GM23338 (cell line): ENCODE measurements around the gene ZNF552. TPM values are rescaled to one million over a fixed set of nuclear protein-coding genes. Genes with fewer than 3 reads are reported as not detected.
"Not testable (repeated sequence)": the region's sequence is repeated elsewhere in the genome, so short reads cannot be mapped to it uniquely, and the experiment has no call there.

ENCODE experiments used
- ATAC-seq: fragments of 200-7000 bp; cut with Tn5 transposase; 3 replicates; pipeline ENCODE4 v1.9.1; 2020
- DNase-seq: peaks from one replicate; pipeline ENCODE4 v3.0.0-alpha.2; 2015; ENCODE audit warnings: low spot score
- H2AFZ ChIP-seq: fragments of 200-600 bp; sonication (generic); 2 replicates; pipeline ENCODE4 v1.8.0; 2016; ENCODE audit warnings: antibody characterized with exemption, mild to moderate bottlenecking, moderate library complexity
- H3F3A ChIP-seq: fragments of 200-600 bp; sonication (generic); replicated peaks from 2 replicates; pipeline ENCODE4 v1.8.0; 2017; ENCODE audit warnings: antibody characterized with exemption, mixed run types, low read depth
- H3K27ac ChIP-seq: fragments of 200-600 bp; sonication (generic); 2 replicates; pipeline ENCODE4 v1.6.1; 2016; ENCODE audit warnings: low read depth
- H3K27me3 ChIP-seq: fragments of 200-600 bp; sonication (generic); 2 replicates; pipeline ENCODE4 v1.8.0; 2016; ENCODE audit warnings: mild to moderate bottlenecking, mixed run types, moderate library complexity; ENCODE audit not compliant: insufficient read depth
- H3K36me3 ChIP-seq: fragments of 200-600 bp; sonication (generic); 2 replicates; pipeline ENCODE4 v1.8.0; 2016; ENCODE audit warnings: mild to moderate bottlenecking; ENCODE audit not compliant: insufficient read depth
- H3K4me1 ChIP-seq: fragments of 200-600 bp; sonication (generic); 2 replicates; pipeline ENCODE4 v1.8.0; 2016; ENCODE audit warnings: mild to moderate bottlenecking, moderate library complexity; ENCODE audit not compliant: insufficient read depth
- H3K4me2 ChIP-seq: fragments of 200-600 bp; sonication (generic); 2 replicates; pipeline ENCODE4 v1.7.1; 2017; ENCODE audit warnings: mixed run types
- H3K4me3 ChIP-seq: fragments of 200-600 bp; sonication (generic); 2 replicates; pipeline ENCODE4 v1.6.1; 2016; ENCODE audit warnings: mixed run types
- H3K79me2 ChIP-seq: fragments of 200-600 bp; sonication (generic); replicated peaks from 2 replicates; pipeline ENCODE4 v1.8.0; 2017; ENCODE audit warnings: mild to moderate bottlenecking; ENCODE audit not compliant: insufficient read depth
- H3K9me2 ChIP-seq: fragments of 200-600 bp; sonication (generic); 2 replicates; pipeline ENCODE4 v1.8.0; 2017; ENCODE audit not compliant: insufficient read depth
- H4K20me1 ChIP-seq: fragments of 200-600 bp; sonication (generic); replicated peaks from 2 replicates; pipeline ENCODE4 v1.8.0; 2017; ENCODE audit warnings: mild to moderate bottlenecking; ENCODE audit not compliant: insufficient read depth
- H3K27ac Mint-ChIP-seq: 2 replicates; pipeline ENCODE4 v1.8.0; 2020; ENCODE audit warnings: inconsistent platforms, mild to moderate bottlenecking, moderate library complexity, mixed read lengths
- H3K27me3 Mint-ChIP-seq: 3 replicates; pipeline ENCODE4 v1.8.0; 2022; ENCODE audit warnings: low read depth, mild to moderate bottlenecking, moderate library complexity, mixed read lengths, inconsistent platforms; ENCODE audit not compliant: insufficient read depth, poor library complexity
- H3K36me3 Mint-ChIP-seq: 3 replicates; pipeline ENCODE4 v1.8.0; 2021; ENCODE audit warnings: low read depth, mild to moderate bottlenecking, inconsistent platforms, moderate library complexity, mixed read lengths
- H3K4me1 Mint-ChIP-seq: 3 replicates; pipeline ENCODE4 v1.8.0; 2020; ENCODE audit warnings: mild to moderate bottlenecking, inconsistent platforms, mixed read lengths
- H3K4me3 Mint-ChIP-seq: 3 replicates; pipeline ENCODE4 v1.8.0; 2021; ENCODE audit warnings: moderate library complexity, mild to moderate bottlenecking, inconsistent platforms, mixed read lengths
- H3K9me3 Mint-ChIP-seq: 3 replicates; pipeline ENCODE4 v1.8.0; 2020; ENCODE audit warnings: moderate library complexity, mild to moderate bottlenecking, inconsistent platforms, mixed read lengths
- CREB1 ChIP-seq: fragments of 250-450 bp; sonication (Bioruptor Pico); IDR thresholded peaks from 2 replicates; pipeline ENCODE4 v1.5.0; 2020; ENCODE audit warnings: low read depth, mild to moderate bottlenecking, moderate library complexity
- EZH2 ChIP-seq: fragments of 200-600 bp; sonication (generic); IDR thresholded peaks from one replicate; pipeline ENCODE4 v1.8.0; 2017; ENCODE audit warnings: antibody characterized with exemption, mild to moderate bottlenecking, low read depth; ENCODE audit not compliant: unreplicated experiment
- EZH2phosphoT487 ChIP-seq: fragments of 200-600 bp; sonication (generic); IDR thresholded peaks from one replicate; pipeline ENCODE4 v1.8.1; 2018; ENCODE audit warnings: antibody characterized with exemption; ENCODE audit not compliant: unreplicated experiment
- JUNB ChIP-seq: IDR thresholded peaks from one replicate; pipeline ENCODE4 v1.6.1; 2016; ENCODE audit warnings: antibody characterized with exemption; ENCODE audit not compliant: unreplicated experiment
- NANOG ChIP-seq: IDR thresholded peaks from 2 replicates; pipeline ENCODE4 v1.6.1; 2016; ENCODE audit warnings: antibody characterized with exemption, borderline replicate concordance
- STAT1 ChIP-seq: IDR thresholded peaks from one replicate; pipeline ENCODE4 v1.6.1; 2016; ENCODE audit warnings: antibody characterized with exemption; ENCODE audit not compliant: unreplicated experiment
- ZNF331 ChIP-seq: fragments of 250-450 bp; sonication (Bioruptor Pico); IDR thresholded peaks from 2 replicates; pipeline ENCODE4 v1.5.0; 2020; ENCODE audit warnings: low read depth, mild to moderate bottlenecking, moderate library complexity
- polyA plus RNA-seq: library from polyadenylated mRNA; unstranded; fragments of >200 nt; fragmentation: Nextera tagmentation; extraction: Ambion mirVana; gene quantifications from 2 replicates; pipeline ENCODE4 v1.2.1, GENCODE V29; 2016
- total RNA-seq: library from RNA; depleted of rRNA; stranded (reverse); fragments of >200 nt; shearing (Covaris generic); gene quantifications from 2 replicates; pipeline ENCODE4 v1.2.3, GENCODE V29; 2014
- TF ChIP-seq, protein P1 (sequence below): IDR thresholded peaks from one replicate; pipeline ENCODE4 v1.6.1; 2018; ENCODE audit warnings: antibody characterized with exemption; ENCODE audit not compliant: unreplicated experiment
- TF ChIP-seq, protein P2 (sequence below), 2 experiments: fragments of 200-600 bp in 1 of 2; sonication (generic) in 1 of 2; conservative IDR thresholded peaks; 2 replicates each; pipeline versions ENCODE4 v1.5.1 to v1.6.1; 2016 to 2017; ENCODE audit warnings: antibody characterized with exemption in 2 of 2, low read depth in 2 of 2, mild to moderate bottlenecking in 2 of 2, moderate library complexity in 1 of 2

Gene ZNF552
- total and polyA plus RNA-seq, 2 experiments from 2014 or later, result 11.7 to 15.7 TPM

DNA sequence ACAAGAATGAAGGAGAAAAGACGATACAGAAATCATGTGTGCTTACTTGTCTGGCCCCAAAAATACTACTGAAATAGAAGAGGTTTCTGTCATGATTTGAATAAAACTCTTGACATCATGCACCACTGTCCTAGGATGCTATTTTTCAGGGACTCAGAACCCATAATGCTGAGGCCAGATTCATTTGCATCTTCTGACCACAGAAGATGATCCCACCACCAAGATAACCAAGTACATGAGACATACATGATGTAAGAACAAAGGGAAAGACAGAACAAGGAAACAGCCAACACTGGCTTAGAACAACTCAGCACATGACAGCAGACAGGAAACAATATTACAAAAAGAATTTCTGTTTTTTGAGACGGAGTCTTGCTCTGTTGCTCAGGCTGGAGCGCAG is 2.5 kb downstream of the ZNF552 start:
- peaks cover 15% of the 10 kb centered on the region for H4K20me1 ChIP-seq
- H3K4me1 ChIP-seq, result no peaks in the 10 kb centered on the region
- Mint-ChIP-seq H3K4me1 (peaks cover 24% of the 10 kb centered on the region), H3K36me3 (peaks cover 41% of the 10 kb centered on the region), H3K27me3 (peaks cover 8% of the 10 kb centered on the region), H3K4me3 (no peak overlapping the region; the same call in 2 of the 3 replicates), H3K9me3 (no peaks in the 10 kb centered on the region; the same call in 2 of the 3 replicates), H3K27ac (no peak overlapping the region)
- H3K4me3 ChIP-seq, result no peak overlapping the region
- no peak overlapping the region for H3K27ac ChIP-seq
- no peak for DNase-seq
- no peak overlapping the region for H2AFZ ChIP-seq
- no peak for ATAC-seq
- no peak overlapping the region for H3K4me2 ChIP-seq
- no peak for TF ChIP-seq CREB1
- no peak for TF ChIP-seq EZH2phosphoT487
- TF ChIP-seq, protein P1, sequence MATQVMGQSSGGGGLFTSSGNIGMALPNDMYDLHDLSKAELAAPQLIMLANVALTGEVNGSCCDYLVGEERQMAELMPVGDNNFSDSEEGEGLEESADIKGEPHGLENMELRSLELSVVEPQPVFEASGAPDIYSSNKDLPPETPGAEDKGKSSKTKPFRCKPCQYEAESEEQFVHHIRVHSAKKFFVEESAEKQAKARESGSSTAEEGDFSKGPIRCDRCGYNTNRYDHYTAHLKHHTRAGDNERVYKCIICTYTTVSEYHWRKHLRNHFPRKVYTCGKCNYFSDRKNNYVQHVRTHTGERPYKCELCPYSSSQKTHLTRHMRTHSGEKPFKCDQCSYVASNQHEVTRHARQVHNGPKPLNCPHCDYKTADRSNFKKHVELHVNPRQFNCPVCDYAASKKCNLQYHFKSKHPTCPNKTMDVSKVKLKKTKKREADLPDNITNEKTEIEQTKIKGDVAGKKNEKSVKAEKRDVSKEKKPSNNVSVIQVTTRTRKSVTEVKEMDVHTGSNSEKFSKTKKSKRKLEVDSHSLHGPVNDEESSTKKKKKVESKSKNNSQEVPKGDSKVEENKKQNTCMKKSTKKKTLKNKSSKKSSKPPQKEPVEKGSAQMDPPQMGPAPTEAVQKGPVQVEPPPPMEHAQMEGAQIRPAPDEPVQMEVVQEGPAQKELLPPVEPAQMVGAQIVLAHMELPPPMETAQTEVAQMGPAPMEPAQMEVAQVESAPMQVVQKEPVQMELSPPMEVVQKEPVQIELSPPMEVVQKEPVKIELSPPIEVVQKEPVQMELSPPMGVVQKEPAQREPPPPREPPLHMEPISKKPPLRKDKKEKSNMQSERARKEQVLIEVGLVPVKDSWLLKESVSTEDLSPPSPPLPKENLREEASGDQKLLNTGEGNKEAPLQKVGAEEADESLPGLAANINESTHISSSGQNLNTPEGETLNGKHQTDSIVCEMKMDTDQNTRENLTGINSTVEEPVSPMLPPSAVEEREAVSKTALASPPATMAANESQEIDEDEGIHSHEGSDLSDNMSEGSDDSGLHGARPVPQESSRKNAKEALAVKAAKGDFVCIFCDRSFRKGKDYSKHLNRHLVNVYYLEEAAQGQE, result no peak
- TF ChIP-seq EZH2, result no peak
- H3K36me3 ChIP-seq, result peaks cover 30% of the 10 kb centered on the region
- 0 out of 2 replicates have a peak, but pooled peaks cover 5% of the 10 kb centered on the region for H3F3A ChIP-seq
- H3K27me3 ChIP-seq, result no peaks in the 10 kb centered on the region
- H3K79me2 ChIP-seq, result peaks cover 43% of the 10 kb centered on the region
- no peaks in the 10 kb centered on the region for H3K9me2 ChIP-seq

DNA sequence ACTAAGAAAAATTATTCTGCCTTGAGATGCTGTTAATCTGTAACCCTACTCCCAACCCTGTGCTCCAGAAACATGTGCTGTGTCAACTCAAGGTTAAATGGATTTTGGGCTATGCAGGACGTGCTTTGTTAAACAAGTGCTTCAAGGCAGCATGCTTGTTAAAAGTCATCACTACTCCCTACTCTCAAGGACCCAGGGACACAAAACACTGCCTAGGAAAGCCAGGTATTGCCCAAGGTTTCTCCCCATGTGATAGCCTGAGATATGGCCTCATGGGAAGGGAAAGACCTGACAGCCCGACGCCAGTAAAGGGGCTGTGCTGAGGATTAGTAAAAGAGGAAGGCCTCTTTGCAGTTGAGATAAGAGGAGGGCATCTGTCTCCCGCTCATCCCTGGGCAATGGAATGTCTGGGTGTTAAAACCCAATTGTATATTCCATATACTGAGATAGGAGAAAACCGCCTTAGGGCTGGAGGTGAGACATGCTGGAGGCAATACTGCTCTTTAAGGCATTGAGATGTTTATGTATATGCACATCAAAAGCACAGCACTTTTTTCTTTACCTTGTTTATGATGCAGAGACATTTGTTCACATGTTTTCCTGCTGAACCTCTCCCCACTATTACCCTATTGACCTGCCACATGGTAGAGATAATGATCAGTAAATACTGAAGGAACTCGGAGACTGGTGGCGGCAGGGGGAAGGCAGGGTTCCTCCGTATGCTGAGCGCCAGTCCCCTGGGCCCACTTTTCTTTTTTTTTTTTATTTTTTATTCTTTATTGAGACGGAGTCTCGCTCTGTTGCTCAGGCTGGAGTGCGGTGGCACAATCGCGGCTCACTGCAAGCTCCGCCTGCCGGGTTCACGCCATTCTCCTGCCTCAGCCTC is 4.1 kb downstream of the ZNF552 start:
- not testable (repeated sequence) for H3K27me3 ChIP-seq, H3K27ac Mint-ChIP-seq, H3K4me1 ChIP-seq, H3K4me2 ChIP-seq, DNase-seq, H3K4me3 Mint-ChIP-seq, H3F3A ChIP-seq, H3K9me2 ChIP-seq, H3K9me3 Mint-ChIP-seq, H2AFZ ChIP-seq, H3K4me3 ChIP-seq, ATAC-seq, H3K27me3 Mint-ChIP-seq
- H3K4me1 Mint-ChIP-seq, result peaks cover 19% of the 10 kb centered on the region; the same call in 2 of the 3 replicates
- H3K36me3 ChIP-seq, result peaks cover 30% of the 10 kb centered on the region
- peak overlapping the region; percentile 55; the same call in 1 of the 2 replicates for H3K27ac ChIP-seq
- peaks cover 15% of the 10 kb centered on the region for H4K20me1 ChIP-seq
- peaks cover 50% of the 10 kb centered on the region for H3K36me3 Mint-ChIP-seq
- H3K79me2 ChIP-seq, result peaks cover 46% of the 10 kb centered on the region

DNA sequence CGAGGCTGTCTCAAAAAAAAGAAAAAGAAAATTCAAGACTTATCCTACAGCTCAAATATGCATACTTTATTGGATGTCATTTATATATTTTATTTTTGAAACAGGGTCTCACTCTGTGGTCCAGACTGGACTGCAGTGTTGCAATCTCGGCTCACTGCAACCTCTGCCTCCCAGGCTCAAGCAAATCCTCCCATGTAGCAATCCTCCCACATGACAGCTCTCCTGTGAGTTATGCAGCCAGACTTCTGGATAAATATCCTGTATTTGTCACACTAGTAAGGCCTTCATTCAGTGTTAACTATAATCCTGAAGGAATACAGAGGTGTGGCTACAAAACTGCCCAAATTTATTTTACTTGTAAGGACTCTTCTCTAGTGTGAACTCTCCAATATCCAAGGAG is 7.2 kb downstream of the ZNF552 start:
- peaks cover 28% of the 10 kb centered on the region for H3K79me2 ChIP-seq
- H3K4me1 Mint-ChIP-seq, result peaks cover 17% of the 10 kb centered on the region; the same call in 2 of the 3 replicates
- no peak overlapping the region for H2AFZ ChIP-seq
- H3K27ac ChIP-seq, result no peak overlapping the region; the same call in 1 of the 2 replicates
- no peaks in the 10 kb centered on the region for H3K27me3 ChIP-seq
- H3K4me2 ChIP-seq, result no peak overlapping the region
- peaks cover 6% of the 10 kb centered on the region for H3K27me3 Mint-ChIP-seq
- no peak overlapping the region for H3K27ac Mint-ChIP-seq
- DNase-seq (no peak), ATAC-seq (no peak)
- H3K36me3 Mint-ChIP-seq, result peaks cover 52% of the 10 kb centered on the region
- H4K20me1 ChIP-seq, result 0 out of 2 replicates have a peak, but pooled peaks cover 8% of the 10 kb centered on the region
- no peak overlapping the region for H3K4me3 ChIP-seq
- no peaks in the 10 kb centered on the region for H3K9me3 Mint-ChIP-seq
- H3K36me3 ChIP-seq, result peaks cover 25% of the 10 kb centered on the region
- H3F3A ChIP-seq, result peaks cover 9% of the 10 kb centered on the region; the same call in 1 of the 2 replicates
- H3K4me1 ChIP-seq, result peaks cover 6% of the 10 kb centered on the region
- no peak overlapping the region for H3K4me3 Mint-ChIP-seq
- no peaks in the 10 kb centered on the region for H3K9me2 ChIP-seq
- TF ChIP-seq JUNB (no peak), ZNF331 (no peak), NANOG (no peak), STAT1 (no peak), EZH2 (no peak)
- TF ChIP-seq, protein P2, sequence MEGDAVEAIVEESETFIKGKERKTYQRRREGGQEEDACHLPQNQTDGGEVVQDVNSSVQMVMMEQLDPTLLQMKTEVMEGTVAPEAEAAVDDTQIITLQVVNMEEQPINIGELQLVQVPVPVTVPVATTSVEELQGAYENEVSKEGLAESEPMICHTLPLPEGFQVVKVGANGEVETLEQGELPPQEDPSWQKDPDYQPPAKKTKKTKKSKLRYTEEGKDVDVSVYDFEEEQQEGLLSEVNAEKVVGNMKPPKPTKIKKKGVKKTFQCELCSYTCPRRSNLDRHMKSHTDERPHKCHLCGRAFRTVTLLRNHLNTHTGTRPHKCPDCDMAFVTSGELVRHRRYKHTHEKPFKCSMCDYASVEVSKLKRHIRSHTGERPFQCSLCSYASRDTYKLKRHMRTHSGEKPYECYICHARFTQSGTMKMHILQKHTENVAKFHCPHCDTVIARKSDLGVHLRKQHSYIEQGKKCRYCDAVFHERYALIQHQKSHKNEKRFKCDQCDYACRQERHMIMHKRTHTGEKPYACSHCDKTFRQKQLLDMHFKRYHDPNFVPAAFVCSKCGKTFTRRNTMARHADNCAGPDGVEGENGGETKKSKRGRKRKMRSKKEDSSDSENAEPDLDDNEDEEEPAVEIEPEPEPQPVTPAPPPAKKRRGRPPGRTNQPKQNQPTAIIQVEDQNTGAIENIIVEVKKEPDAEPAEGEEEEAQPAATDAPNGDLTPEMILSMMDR (conservative IDR thresholded peaks at IDR 0.05; ENCODE audit: low read depth in 2 of 2), result no peak
- TF ChIP-seq, protein P1, result no peak
